ENCODE data around the gene ZNF385B. TPM values are rescaled to one million over a fixed set of nuclear protein-coding genes. Genes with fewer than 3 reads are reported as not detected.

ZNF385B gene
- total and polyA plus RNA-seq, 11 donors = 0.07 to 12.2 (median 2.3) TPM

DNA sequence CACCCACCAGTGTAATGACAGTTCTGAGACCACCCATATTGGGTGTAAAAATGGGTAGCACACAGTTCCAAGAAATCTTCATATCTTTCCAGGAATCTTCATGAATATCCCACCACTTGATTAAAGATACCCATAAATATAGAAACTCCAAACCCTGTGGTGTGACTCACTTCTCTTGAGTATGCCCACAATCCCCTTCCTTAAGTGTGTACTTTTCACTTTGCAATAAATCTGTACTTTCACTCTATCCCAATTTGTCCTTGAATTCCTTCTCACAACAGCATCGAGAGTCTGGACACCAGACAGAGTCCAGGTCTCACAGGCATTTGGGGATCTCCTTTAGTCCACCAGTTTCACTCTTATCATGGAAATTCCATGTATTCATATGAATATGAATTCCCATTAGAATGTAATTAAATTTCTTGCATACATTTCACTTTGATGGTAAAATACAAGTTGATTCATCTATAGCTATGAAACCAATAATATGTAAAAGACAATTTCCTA, 309.8 kb downstream of the ZNF385B start:
- H3K4me1 ChIP-seq = no peaks in the 10 kb centered on the region
- WGBS, 4 donors = 66 to 72% (median 71%) methylated on average over 1 of the region's 1 CpG
- TF ChIP-seq POLR2A (IDR thresholded peaks at IDR 0.05) = no peak
- TF ChIP-seq, protein P1, sequence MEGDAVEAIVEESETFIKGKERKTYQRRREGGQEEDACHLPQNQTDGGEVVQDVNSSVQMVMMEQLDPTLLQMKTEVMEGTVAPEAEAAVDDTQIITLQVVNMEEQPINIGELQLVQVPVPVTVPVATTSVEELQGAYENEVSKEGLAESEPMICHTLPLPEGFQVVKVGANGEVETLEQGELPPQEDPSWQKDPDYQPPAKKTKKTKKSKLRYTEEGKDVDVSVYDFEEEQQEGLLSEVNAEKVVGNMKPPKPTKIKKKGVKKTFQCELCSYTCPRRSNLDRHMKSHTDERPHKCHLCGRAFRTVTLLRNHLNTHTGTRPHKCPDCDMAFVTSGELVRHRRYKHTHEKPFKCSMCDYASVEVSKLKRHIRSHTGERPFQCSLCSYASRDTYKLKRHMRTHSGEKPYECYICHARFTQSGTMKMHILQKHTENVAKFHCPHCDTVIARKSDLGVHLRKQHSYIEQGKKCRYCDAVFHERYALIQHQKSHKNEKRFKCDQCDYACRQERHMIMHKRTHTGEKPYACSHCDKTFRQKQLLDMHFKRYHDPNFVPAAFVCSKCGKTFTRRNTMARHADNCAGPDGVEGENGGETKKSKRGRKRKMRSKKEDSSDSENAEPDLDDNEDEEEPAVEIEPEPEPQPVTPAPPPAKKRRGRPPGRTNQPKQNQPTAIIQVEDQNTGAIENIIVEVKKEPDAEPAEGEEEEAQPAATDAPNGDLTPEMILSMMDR (IDR thresholded peaks at IDR 0.05) = no peak

DNA sequence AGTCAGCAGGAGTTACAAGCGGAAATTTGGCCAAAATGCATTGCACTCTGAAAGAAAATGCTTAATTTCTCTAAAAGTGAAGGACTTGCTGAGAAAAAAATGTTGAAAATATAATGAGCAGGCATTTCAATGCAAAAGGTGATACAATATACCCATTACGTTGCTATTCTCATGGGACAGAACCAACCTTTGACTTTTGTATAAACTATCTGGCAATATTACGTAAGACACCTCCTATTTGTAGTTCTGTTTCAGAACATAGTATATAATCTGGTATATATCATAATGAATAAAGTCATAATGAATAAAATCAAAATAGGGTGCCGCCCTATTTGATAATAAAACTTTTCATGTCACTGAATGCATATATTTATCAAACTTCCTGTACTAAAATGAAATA, 310.6 kb downstream of the ZNF385B start:
- Histone ChIP-seq H3K4me1 (no peaks in the 10 kb centered on the region), H3K4me3 (no peak overlapping the region), H3K27me3 (peaks cover 0 to 2% (median 0%) of the 10 kb centered on the region in 9 donors), H3K9me3 (peaks cover 0 to 5% (median 0%) of the 10 kb centered on the region in 12 donors), H3K36me3 (no peaks in the 10 kb centered on the region), H3K27ac (no peak overlapping the region)
- no peak for ATAC-seq
- no peak for TF ChIP-seq POLR2A (IDR thresholded peaks at IDR 0.05)
- TF ChIP-seq, protein P1 (IDR thresholded peaks at IDR 0.05) = no peak
- intact Hi-C loops (cut with DNase I) = no loop called here
- no peak for DNase-seq
- WGBS, 4 donors = 76 to 83% (median 83%) methylated on average over 4 of the region's 4 CpGs

More for the DNA sequence above, 309.8 kb downstream of the ZNF385B start:
- intact Hi-C loops (cut with DNase I) = no loop called here
- ATAC-seq (no peak), DNase-seq (no peak)
- Histone ChIP-seq H3K27ac (no peak overlapping the region), H3K36me3 (no peaks in the 10 kb centered on the region), H3K9me3 (peaks cover 0 to 5% (median 0%) of the 10 kb centered on the region in 12 donors), H3K27me3 (peaks cover 0 to 2% (median 0%) of the 10 kb centered on the region in 9 donors), H3K4me3 (no peak overlapping the region)

DNA sequence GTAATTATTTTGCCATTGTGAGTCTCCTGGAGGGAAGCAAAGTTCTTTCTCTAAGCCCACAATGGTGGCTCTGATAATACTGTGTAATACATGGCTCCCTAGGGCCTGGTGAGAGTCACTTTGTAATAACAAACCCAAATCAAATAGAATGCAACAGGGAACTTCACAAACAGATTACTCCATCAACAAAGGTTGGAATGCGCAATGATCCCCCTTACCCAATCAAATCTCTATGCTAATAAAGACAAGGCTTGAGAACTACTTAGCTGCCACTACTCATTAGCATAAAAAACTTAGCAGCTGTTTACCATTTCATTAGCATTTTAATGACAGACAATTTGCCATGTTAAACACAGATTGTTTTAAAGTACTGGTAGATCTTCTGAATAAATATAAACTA, 311.2 kb downstream of the ZNF385B start:
- no peaks in the 10 kb centered on the region for H3K4me1 ChIP-seq
- no peak overlapping the region for H3K27ac ChIP-seq
- intact Hi-C loops (cut with DNase I) = no loop called here
- H3K27me3 ChIP-seq = peaks cover 0 to 2% (median 0%) of the 10 kb centered on the region in 9 donors
- no peaks in the 10 kb centered on the region for H3K36me3 ChIP-seq
- ATAC-seq = no peak
- TF ChIP-seq POLR2A (IDR thresholded peaks at IDR 0.05) = no peak
- TF ChIP-seq, protein P1 (IDR thresholded peaks at IDR 0.05) = no peak
- H3K9me3 ChIP-seq = peaks cover 0 to 5% (median 0%) of the 10 kb centered on the region in 12 donors
- no peak overlapping the region for H3K4me3 ChIP-seq
- no peak for DNase-seq
- WGBS, 4 donors = 76 to 86% (median 80%) methylated on average over 1 of the region's 1 CpG

DNA sequence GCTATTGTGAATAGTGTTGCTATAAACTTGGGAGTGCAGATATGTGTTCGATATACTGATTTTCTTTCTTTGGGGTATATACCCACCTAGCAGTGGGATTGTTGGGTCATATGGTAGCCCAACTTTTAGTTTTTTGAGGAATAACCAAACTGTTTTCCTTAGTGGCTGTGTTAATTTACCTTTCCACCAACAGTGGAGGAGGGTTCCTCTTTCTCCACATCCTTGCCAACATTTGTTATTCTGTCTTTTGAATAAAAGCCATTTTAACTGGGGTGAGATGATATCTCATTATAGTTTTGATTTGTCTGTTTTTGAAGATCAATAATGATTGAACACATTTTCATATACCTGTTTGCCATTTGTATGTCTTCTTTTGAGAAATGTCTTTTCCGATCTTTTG, 314.8 kb downstream of the ZNF385B start:
- WGBS, 4 donors = 89 to 97% (median 93%) methylated on average over 2 of the region's 2 CpGs
- Histone ChIP-seq H3K4me3 (no peak overlapping the region), H3K4me1 (no peaks in the 10 kb centered on the region), H3K27me3 (peaks cover 0 to 2% (median 0%) of the 10 kb centered on the region in 9 donors), H3K36me3 (no peaks in the 10 kb centered on the region), H3K9me3 (no peaks in the 10 kb centered on the region), H3K27ac (no peak overlapping the region)
- DNase-seq = no peak
- no peak for ATAC-seq
- no peak for TF ChIP-seq POLR2A (IDR thresholded peaks at IDR 0.05)
- TF ChIP-seq, protein P1 (IDR thresholded peaks at IDR 0.05) = no peak
- intact Hi-C loops (cut with DNase I) = no loop called here

Measured in heart left ventricle (tissue), 16 donors.